SK-N-SH treated with all-trans-retinoic acid at 6 μM for 48 hours (cell line): ENCODE data around the gene RAMACL.

Experiments used
- ATAC-seq: fragments of 200-7000 bp; cut with Tn5 transposase; 3 replicates; pipeline ENCODE4 v1.9.1; 2020; ENCODE audit warnings: mild to moderate bottlenecking, moderate library complexity
- ARNTL ChIP-seq: fragments of 450-650 bp; formaldehyde crosslinking; IDR thresholded peaks from 2 replicates; pipeline ENCODE4 v1.5.0; 2020; ENCODE audit warnings: low read depth, mild to moderate bottlenecking, moderate library complexity, borderline replicate concordance
- BACH2 ChIP-seq: fragments of 250-450 bp; sonication (Bioruptor Pico); IDR thresholded peaks from 2 replicates; pipeline ENCODE4 v1.9.0; 2021; ENCODE audit warnings: mild to moderate bottlenecking, borderline replicate concordance
- CREB5 ChIP-seq: fragments of 250-450 bp; sonication (Bioruptor Pico); IDR thresholded peaks from 2 replicates; pipeline ENCODE4 v1.5.1; 2020; ENCODE audit warnings: low read depth, mild to moderate bottlenecking, moderate library complexity
- CSDC2 ChIP-seq: fragments of 250-450 bp; sonication (Bioruptor Pico); IDR thresholded peaks from 2 replicates; pipeline ENCODE4 v1.5.0; 2020; ENCODE audit warnings: mild to moderate bottlenecking, moderate library complexity
- ESRRG ChIP-seq: fragments of 250-450 bp; sonication (Bioruptor Pico); IDR thresholded peaks from 2 replicates; pipeline ENCODE4 v1.6.1; 2021; ENCODE audit warnings: mild to moderate bottlenecking
- GLIS3 ChIP-seq: fragments of 250-450 bp; sonication (Bioruptor Pico); IDR thresholded peaks from 2 replicates; pipeline ENCODE4 v1.5.0; 2020; ENCODE audit warnings: mild to moderate bottlenecking, moderate library complexity
- ISL1 ChIP-seq: fragments of 250-450 bp; sonication (Bioruptor Pico); IDR thresholded peaks from 2 replicates; pipeline ENCODE4 v2.1.2; 2022; ENCODE audit warnings: mild to moderate bottlenecking, moderate library complexity
- OSR1 ChIP-seq: fragments of 250-450 bp; sonication (Bioruptor Pico); IDR thresholded peaks from 2 replicates; pipeline ENCODE4 v1.8.0; 2022; ENCODE audit warnings: moderate library complexity, mild to moderate bottlenecking, inconsistent platforms
- PPARA ChIP-seq: fragments of 250-450 bp; sonication (Bioruptor Pico); IDR thresholded peaks from 2 replicates; pipeline ENCODE4 v1.5.0; 2020; ENCODE audit warnings: mild to moderate bottlenecking, borderline replicate concordance
- RARB ChIP-seq: fragments of 250-450 bp; sonication (Bioruptor Pico); IDR thresholded peaks from 2 replicates; pipeline ENCODE4 v1.8.0; 2021; ENCODE audit warnings: mild to moderate bottlenecking, moderate library complexity
- SNAI2 ChIP-seq: fragments of 250-450 bp; sonication (Bioruptor Pico); IDR thresholded peaks from 2 replicates; pipeline ENCODE4 v1.5.0; 2020; ENCODE audit warnings: mild to moderate bottlenecking, moderate library complexity
- TCF4 ChIP-seq: fragments of 250-450 bp; sonication (Bioruptor Pico); IDR thresholded peaks from 2 replicates; pipeline ENCODE4 v1.8.0; 2021; ENCODE audit warnings: mild to moderate bottlenecking, moderate library complexity, borderline replicate concordance
- TOX ChIP-seq: fragments of 250-450 bp; sonication (Bioruptor Pico); IDR thresholded peaks from 2 replicates; pipeline ENCODE4 v1.8.0; 2021; ENCODE audit warnings: mild to moderate bottlenecking, moderate library complexity, borderline replicate concordance
- TSHZ2 ChIP-seq: fragments of 250-450 bp; sonication (Bioruptor Pico); IDR thresholded peaks from 2 replicates; pipeline ENCODE4 v1.5.0; 2020; ENCODE audit warnings: mild to moderate bottlenecking, moderate library complexity
- ZC3H10 ChIP-seq: fragments of 250-450 bp; sonication (Bioruptor Pico); IDR thresholded peaks from 2 replicates; pipeline ENCODE4 v1.5.1; 2021; ENCODE audit warnings: mild to moderate bottlenecking, moderate library complexity
- ZFP3 ChIP-seq: fragments of 250-450 bp; sonication (Bioruptor Pico); IDR thresholded peaks from 2 replicates; pipeline ENCODE4 v1.5.0; 2020; ENCODE audit warnings: mild to moderate bottlenecking, moderate library complexity
- ZFP30 ChIP-seq: fragments of 450-650 bp; formaldehyde crosslinking; IDR thresholded peaks from 2 replicates; pipeline ENCODE4 v1.5.0; 2022; ENCODE audit warnings: mild to moderate bottlenecking, moderate library complexity
- ZNF565 ChIP-seq: fragments of 450-650 bp; formaldehyde crosslinking; conservative IDR thresholded peaks from 2 replicates; pipeline ENCODE4 v1.5.0; 2020; ENCODE audit warnings: low read depth, mild to moderate bottlenecking, moderate library complexity
- ZNF70 ChIP-seq: fragments of 450-650 bp; formaldehyde crosslinking; IDR thresholded peaks from 2 replicates; pipeline ENCODE4 v1.5.0; 2020; ENCODE audit warnings: mild to moderate bottlenecking, moderate library complexity
- ZNF8 ChIP-seq: fragments of 450-650 bp; formaldehyde crosslinking; IDR thresholded peaks from 2 replicates; pipeline ENCODE4 v1.5.0; 2020; ENCODE audit warnings: mild to moderate bottlenecking, moderate library complexity
- TF ChIP-seq, protein P1 (sequence below): fragments of 250-450 bp; sonication (Bioruptor Pico); IDR thresholded peaks from 2 replicates; pipeline ENCODE4 v1.8.0; 2020; ENCODE audit warnings: mild to moderate bottlenecking, moderate library complexity, borderline replicate concordance
- TF ChIP-seq, protein P2 (sequence below): fragments of 250-450 bp; sonication (Bioruptor Pico); IDR thresholded peaks from 2 replicates; pipeline ENCODE4 v1.5.1; 2021; ENCODE audit warnings: mild to moderate bottlenecking, moderate library complexity

RAMACL gene

GRCh38 chr6:166589786-166590574 lies 3.5 kb upstream of the RAMACL start:
- TF ChIP-seq TCF4 (CRISPR knock-in tag) (peak; percentile 51; the same call in 1 of the 2 replicates), SNAI2 (CRISPR knock-in tag) (no peak; the same call in 1 of the 2 replicates), ISL1 (CRISPR knock-in tag) (0 out of 2 replicates have a peak, but pooled peaks have one; percentile 33), TSHZ2 (CRISPR knock-in tag) (0 out of 2 replicates have a peak, but pooled peaks have one; percentile 34)
- TF ChIP-seq, protein P1, sequence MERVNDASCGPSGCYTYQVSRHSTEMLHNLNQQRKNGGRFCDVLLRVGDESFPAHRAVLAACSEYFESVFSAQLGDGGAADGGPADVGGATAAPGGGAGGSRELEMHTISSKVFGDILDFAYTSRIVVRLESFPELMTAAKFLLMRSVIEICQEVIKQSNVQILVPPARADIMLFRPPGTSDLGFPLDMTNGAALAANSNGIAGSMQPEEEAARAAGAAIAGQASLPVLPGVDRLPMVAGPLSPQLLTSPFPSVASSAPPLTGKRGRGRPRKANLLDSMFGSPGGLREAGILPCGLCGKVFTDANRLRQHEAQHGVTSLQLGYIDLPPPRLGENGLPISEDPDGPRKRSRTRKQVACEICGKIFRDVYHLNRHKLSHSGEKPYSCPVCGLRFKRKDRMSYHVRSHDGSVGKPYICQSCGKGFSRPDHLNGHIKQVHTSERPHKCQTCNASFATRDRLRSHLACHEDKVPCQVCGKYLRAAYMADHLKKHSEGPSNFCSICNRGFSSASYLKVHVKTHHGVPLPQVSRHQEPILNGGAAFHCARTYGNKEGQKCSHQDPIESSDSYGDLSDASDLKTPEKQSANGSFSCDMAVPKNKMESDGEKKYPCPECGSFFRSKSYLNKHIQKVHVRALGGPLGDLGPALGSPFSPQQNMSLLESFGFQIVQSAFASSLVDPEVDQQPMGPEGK (CRISPR knock-in tag) = no peak
- TF ChIP-seq, all 23 proteins: peak for 3
- ATAC-seq = peak; percentile 46

- TF ChIP-seq ARNTL (CRISPR knock-in tag) (no peak), TOX (no peak), ZNF565 (CRISPR knock-in tag) (no peak), CSDC2 (no peak), ISL1 (CRISPR knock-in tag) (no peak), ZNF8 (no peak), TCF4 (CRISPR knock-in tag) (no peak), BACH2 (CRISPR knock-in tag) (no peak), CREB5 (no peak)
- peak; percentile 10; the same call in 2 of the 3 replicates for ATAC-seq
Measured at GRCh38 chr6:166589337-166589731, 2.9 kb upstream of the RAMACL start.

GRCh38 chr6:166588691-166589336 lies 2.3 kb upstream of the RAMACL start:
- peak; percentile 72 for ATAC-seq
- TF ChIP-seq ARNTL (CRISPR knock-in tag) (no peak), ZFP30 (CRISPR knock-in tag) (no peak), ZNF8 (no peak), TOX (no peak), ZC3H10 (CRISPR knock-in tag) (no peak), CSDC2 (no peak), PPARA (CRISPR knock-in tag) (no peak), GLIS3 (CRISPR knock-in tag) (no peak), ESRRG (no peak), OSR1 (CRISPR knock-in tag) (no peak), ZFP3 (CRISPR knock-in tag) (no peak), ZNF70 (CRISPR knock-in tag) (no peak), TSHZ2 (CRISPR knock-in tag) (no peak), BACH2 (CRISPR knock-in tag) (no peak), RARB (CRISPR knock-in tag) (no peak), ZNF565 (CRISPR knock-in tag) (no peak)
- TF ChIP-seq, protein P1 (CRISPR knock-in tag) = no peak
- TF ChIP-seq, protein P2, sequence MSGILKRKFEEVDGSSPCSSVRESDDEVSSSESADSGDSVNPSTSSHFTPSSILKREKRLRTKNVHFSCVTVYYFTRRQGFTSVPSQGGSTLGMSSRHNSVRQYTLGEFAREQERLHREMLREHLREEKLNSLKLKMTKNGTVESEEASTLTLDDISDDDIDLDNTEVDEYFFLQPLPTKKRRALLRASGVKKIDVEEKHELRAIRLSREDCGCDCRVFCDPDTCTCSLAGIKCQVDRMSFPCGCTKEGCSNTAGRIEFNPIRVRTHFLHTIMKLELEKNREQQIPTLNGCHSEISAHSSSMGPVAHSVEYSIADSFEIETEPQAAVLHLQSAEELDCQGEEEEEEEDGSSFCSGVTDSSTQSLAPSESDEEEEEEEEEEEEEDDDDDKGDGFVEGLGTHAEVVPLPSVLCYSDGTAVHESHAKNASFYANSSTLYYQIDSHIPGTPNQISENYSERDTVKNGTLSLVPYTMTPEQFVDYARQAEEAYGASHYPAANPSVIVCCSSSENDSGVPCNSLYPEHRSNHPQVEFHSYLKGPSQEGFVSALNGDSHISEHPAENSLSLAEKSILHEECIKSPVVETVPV (CRISPR knock-in tag) = no peak
